DMS153 treated with DMSO at 0.1 percent for 48 hours (cell line): ENCODE data around the gene PTPRCAP.
"Not testable (repeated sequence)": the region's sequence is repeated elsewhere in the genome, so short reads cannot be mapped to it uniquely, and the experiment has no call there.

Source experiments
- DNase-seq: peaks from one replicate; lab custom pipeline; 2025; ENCODE audit not compliant: unreplicated experiment; lab: John Stamatoyannopoulos, UW

The PTPRCAP gene

GRCh38 chr11:67465530-67465929 lies 28.0 kb upstream of the PTPRCAP start:
- not testable (repeated sequence) for DNase-seq

- DNase-seq, result no peak
Observed at GRCh38 chr11:67465189-67465510, 27.7 kb upstream of the PTPRCAP start.

DNA sequence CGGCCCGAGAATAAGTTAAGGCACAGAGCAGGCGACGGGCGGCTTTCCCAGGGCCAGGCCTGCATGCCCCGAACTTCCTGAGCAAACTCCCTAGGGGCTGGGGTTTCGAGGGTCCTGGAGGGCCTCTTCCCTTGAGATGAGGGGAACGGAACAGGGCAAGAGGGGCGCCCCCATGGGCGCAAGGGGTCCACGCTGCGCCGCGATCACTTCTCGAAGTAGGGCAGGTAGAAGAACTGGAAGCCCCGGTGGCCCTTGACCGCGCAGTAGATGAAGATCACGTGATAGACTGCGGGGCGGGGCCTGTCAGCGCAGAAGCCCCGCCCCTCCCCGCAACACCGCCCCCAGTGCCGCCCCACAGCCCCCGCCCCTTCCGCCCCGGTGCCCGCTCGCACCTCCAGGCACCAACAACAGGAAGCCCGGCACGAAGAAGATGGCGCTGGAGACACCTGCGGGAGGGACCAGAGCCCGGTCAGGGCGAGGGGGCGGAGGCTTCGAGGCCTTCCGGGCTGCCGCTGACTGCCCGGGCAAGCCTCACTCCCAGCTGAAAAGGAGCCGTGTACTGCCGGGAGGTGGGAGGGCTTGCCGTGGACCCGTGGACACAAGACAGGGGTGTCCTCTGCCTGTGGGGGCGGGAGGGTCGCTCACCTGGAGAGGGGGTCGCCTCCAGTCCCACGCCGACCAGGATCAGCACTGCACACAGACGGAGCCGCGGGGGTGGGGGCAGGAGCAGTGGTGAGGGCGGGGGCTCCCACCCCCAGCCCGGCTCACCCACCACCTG lies 27.1 kb upstream of the PTPRCAP start:
- DNase-seq, result peak; percentile 84

DNA sequence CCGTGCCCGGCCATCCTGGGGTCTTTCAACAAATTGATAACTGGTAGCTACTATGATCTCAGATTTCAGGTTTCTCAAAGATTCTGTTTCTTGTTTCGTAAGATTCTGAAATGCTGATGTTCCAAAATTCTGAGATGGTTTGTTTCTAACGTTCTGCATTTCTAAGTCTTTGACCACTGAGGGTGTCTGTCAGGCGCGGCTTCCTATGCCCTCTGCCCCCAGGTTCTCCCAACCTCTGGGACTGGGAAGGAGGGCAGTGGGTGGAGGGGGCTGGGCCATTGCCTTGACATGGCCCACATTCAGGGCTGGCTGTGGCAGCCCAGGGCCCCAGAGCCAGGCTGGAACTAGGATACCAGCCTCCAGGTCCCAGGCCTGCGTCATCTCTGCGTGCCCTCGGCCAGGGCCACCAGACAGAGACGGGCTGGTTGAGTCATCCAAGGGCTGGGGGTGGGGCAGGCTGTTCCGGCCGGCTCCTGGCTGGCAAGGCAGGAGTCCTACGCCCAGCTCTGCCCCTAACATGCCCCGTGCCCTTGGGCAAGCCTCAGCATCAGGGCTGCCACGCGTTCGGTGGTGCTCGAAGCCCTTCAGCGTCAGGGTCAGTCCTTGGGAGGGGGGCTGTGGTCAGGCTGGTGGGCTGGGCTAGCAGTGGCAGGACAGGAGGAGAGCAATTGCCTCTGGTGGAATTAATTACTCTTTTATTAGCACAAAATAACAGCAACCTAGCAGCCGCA lies 26.4 kb upstream of the PTPRCAP start:
- DNase-seq, result no peak

DNA sequence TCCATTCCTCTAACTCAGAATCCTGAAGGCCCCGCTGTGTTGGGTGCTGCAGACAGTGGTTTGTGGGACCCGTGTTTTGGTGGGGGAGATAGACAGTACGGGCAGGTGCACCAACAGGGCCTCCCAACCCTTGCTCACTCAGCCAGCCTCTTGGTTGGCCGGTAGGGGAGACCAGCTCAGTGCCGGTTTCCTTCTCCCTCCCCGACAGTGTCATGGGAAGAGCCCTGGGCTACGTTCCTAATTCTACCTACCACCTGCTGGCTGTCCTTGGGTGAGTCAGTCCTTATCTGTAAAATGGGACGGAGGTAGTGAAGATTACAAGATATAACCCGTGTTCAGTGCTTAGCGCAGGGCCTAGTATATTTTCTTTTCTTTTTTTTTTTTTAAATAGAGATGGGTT lies 25.7 kb upstream of the PTPRCAP start:
- DNase-seq, result no peak

- no peak for DNase-seq
Observed at GRCh38 chr11:67458266-67458665, 20.8 kb upstream of the PTPRCAP start.

- no peak for DNase-seq
Observed at GRCh38 chr11:67457453-67457852, 20.0 kb upstream of the PTPRCAP start.

GRCh38 chr11:67456068-67456705 lies 18.7 kb upstream of the PTPRCAP start:
- no peak for DNase-seq

DNA sequence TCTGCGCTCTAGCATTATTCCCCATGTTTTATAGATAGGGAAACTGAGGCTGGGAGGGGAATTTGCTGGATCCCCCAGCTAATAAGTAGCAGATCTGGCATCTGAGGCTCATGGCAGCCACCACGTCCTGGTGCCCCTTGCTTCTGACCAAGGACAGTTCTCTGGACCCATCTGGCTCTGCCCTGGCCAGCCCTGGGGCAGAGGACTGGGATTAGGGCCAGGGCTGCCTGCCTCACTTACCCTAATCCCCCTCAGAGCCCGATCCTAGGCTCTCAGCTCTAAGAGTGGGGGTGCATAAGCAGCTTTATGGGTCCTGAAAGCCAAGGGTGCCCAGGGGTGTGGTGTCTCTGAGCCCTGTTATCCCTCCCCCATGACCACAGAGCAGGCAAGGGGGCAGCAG lies 17.6 kb upstream of the PTPRCAP start, which contains the start of gene CABP4:
TSS of gene CABP4 (plus strand) at position 301 of the 400 bp plus-strand sequence. CDS start at position 371, 70 bp downstream.
- no peak for DNase-seq

- DNase-seq, result no peak
Observed at GRCh38 chr11:67453816-67454732, 16.6 kb upstream of the PTPRCAP start.

- DNase-seq, result peak; percentile 56
Observed at GRCh38 chr11:67452141-67452952, 14.9 kb upstream of the PTPRCAP start, which contains the start of gene GPR152. Gene GPR152, minus strand, starts transcription at chr11:67452729. Its CDS starts 5 bp downstream, at chr11:67452724.

GRCh38 chr11:67451658-67451976 lies 14.1 kb upstream of the PTPRCAP start:
- DNase-seq, result no peak

- DNase-seq, result no peak
Observed at GRCh38 chr11:67450796-67451657, 13.5 kb upstream of the PTPRCAP start.

DNA sequence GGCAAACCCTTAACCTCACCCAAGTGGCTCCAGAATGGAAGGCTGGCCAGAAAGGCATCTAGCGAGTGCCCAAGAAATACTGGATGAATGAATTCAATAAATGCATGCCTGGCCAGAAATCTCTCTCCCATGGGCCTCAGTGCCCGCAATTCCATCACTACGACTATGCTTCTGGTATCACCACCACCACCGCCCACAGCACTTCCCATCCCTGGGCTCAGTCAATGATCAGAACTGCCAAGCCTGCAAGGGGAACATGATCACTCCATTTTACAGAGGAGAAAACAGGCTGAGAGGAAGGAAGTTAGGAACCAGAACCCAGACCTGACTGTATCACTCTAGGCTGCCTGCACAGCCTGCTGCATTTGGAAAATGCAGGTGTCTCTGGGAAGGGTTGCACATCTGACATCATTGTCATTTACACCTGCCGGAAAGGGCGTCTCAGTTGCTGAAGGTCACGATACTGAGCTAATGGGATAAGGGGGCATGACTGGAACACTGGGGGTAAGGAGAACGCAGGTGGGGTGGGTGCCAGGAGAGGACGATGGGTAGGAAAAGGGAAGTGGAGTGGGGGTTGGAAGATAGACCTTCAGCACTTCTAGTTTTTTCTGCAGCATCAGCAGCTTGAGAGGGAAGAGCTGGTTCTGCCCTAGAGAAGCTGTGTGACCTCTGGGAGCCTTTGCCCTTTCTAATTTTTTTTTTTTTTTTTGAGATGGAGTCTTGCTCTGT lies 11.8 kb upstream of the PTPRCAP start:
- DNase-seq, result peak; percentile 19

- no peak for DNase-seq
Observed at GRCh38 chr11:67448220-67448609, 10.7 kb upstream of the PTPRCAP start.

GRCh38 chr11:67445515-67445914 lies 8.0 kb upstream of the PTPRCAP start:
- DNase-seq, result no peak

DNA sequence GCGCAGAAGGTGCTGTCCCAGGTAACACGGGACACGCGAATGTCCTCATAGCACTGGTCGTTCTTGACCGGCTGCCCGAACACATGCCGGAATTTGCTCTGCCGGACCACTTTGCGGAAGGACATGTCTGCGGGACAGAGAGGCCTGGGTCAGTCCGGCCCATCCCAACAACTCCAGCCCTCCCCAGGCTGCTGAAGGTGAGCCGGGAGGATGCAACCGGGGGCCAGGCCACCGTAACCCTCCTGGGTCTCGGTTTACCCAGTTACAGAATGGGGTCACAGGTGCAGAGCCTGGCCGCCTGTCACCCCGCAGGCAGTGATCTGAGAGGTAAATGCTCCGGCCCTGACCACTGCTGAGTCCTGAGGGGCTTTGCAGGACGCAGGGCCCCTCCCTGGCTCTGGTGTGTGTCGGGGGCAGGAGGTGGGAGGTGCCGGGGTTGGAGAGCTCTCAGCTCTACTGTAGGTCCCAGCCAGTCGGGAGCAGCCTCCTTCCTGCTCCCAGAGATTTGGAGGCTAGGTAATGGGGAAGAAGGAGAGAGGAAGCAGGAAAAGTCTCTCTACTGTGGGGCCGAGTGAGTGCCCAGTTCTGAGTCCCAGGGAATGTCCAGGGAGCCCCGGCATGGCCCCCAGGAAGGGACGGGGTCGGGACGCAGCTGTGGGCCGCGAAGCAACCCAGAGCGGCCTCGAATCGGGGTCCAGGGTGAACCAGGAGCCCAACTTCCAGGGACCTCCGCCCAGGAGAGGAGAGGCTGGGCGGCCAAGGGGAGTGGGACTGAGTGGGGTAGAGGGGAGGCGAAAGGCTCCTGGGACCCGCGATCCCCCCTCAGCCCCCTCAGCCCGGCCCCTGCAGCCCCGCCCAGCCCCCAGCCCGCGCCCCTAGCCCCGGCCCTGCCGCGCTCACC lies 5.3 kb upstream of the PTPRCAP start:
- no peak for DNase-seq
